IMR-90 (cell line): ENCODE data around the gene C3orf70. TPM values are rescaled to one million over a fixed set of nuclear protein-coding genes. Genes with fewer than 3 reads are reported as not detected.

Experiments used
- ATAC-seq: fragments of 200-7000 bp; cut with Tn5 transposase; 2 replicates; pipeline ENCODE4 v1.9.1; 2020; ENCODE audit warnings: low read depth, mild to moderate bottlenecking, moderate library complexity
- BruUV-seq: library from RNA; stranded (reverse); fragments of 400-500 nt; replicated peaks from 2 replicates; lab custom pipeline; 2021; lab: Mats Ljungman, UMichigan
- CTCF ChIA-PET: fragments of 300-600 bp; formaldehyde crosslinking; extraction: SDS; loops from one replicate; lab custom pipeline; 2021; ENCODE audit warnings: antibody characterized with exemption; lab: Yijun Ruan, JAX
- POLR2A ChIA-PET: fragments of 300-600 bp; sonication (Branson Sonifier 250); formaldehyde crosslinking; loops from one replicate; lab custom pipeline; 2022; ENCODE audit warnings: antibody characterized with exemption; ENCODE audit not compliant: unreplicated experiment; lab: Charles Lee
- DNase-seq: peaks from one replicate; pipeline ENCODE4 v3.0.0; 2013
- H2AFZ ChIP-seq: replicated peaks from 2 replicates; pipeline ENCODE3; 2013; ENCODE audit warnings: low read length, mild to moderate bottlenecking; ENCODE audit not compliant: poor library complexity
- H2AK5ac ChIP-seq: 2 replicates; pipeline ENCODE4 v1.6.1; 2013; ENCODE audit warnings: low read depth, low read length, inconsistent platforms
- H2AK9ac ChIP-seq: replicated peaks from 2 replicates; pipeline ENCODE3; 2013; ENCODE audit warnings: mild to moderate bottlenecking, low read depth, low read length, moderate library complexity; ENCODE audit not compliant: poor library complexity
- H2BK120ac ChIP-seq: 2 replicates; pipeline ENCODE4 v1.6.1; 2013; ENCODE audit warnings: low read depth, low read length, inconsistent platforms
- H2BK15ac ChIP-seq: 3 replicates; pipeline ENCODE4 v1.6.1; 2013; ENCODE audit warnings: low read depth, low read length, inconsistent platforms
- H2BK20ac ChIP-seq: 2 replicates; pipeline ENCODE4 v1.6.1; 2013; ENCODE audit warnings: low read depth, mild to moderate bottlenecking, inconsistent platforms, low read length, moderate library complexity
- H2BK5ac ChIP-seq: 2 replicates; pipeline ENCODE4 v1.6.1; 2013; ENCODE audit warnings: mild to moderate bottlenecking, low read depth, low read length, inconsistent platforms; ENCODE audit not compliant: poor library complexity, severe bottlenecking
- H3K14ac ChIP-seq: replicated peaks from 2 replicates; pipeline ENCODE4 v1.6.1; 2013; ENCODE audit warnings: low read depth, low read length, inconsistent platforms
- H3K18ac ChIP-seq: 2 replicates; pipeline ENCODE4 v1.6.1; 2013; ENCODE audit warnings: low read depth, low read length, control low read depth
- H3K23ac ChIP-seq: 2 replicates; pipeline ENCODE4 v1.6.1; 2013; ENCODE audit warnings: low read depth, low read length, inconsistent platforms
- H3K27ac ChIP-seq: 2 replicates; pipeline ENCODE4 v1.5.1; 2013; ENCODE audit warnings: mild to moderate bottlenecking, control low read depth, low read length; ENCODE audit not compliant: insufficient read depth
- H3K27me3 ChIP-seq: 2 replicates; pipeline ENCODE4 v1.6.1; 2013; ENCODE audit warnings: low read length; ENCODE audit not compliant: control insufficient read depth, insufficient read depth
- H3K36me3 ChIP-seq: 2 replicates; pipeline ENCODE4 v1.6.1; 2013; ENCODE audit warnings: low read length, mixed read lengths; ENCODE audit not compliant: control insufficient read depth, insufficient read depth
- H3K4ac ChIP-seq: 2 replicates; pipeline ENCODE4 v1.6.1; 2013; ENCODE audit warnings: low read depth, low read length, inconsistent platforms
- H3K4me1 ChIP-seq: 2 replicates; pipeline ENCODE4 v1.6.1; 2013; ENCODE audit warnings: low read length, mixed read lengths; ENCODE audit not compliant: control insufficient read depth, insufficient read depth
- H3K4me2 ChIP-seq: 2 replicates; pipeline ENCODE4 v1.6.1; 2013; ENCODE audit warnings: low read depth, mild to moderate bottlenecking, control low read depth, low read length, moderate library complexity
- H3K4me3 ChIP-seq: 2 replicates; pipeline ENCODE4 v1.5.1; 2013; ENCODE audit warnings: low read depth, mild to moderate bottlenecking, control low read depth, low read length, moderate library complexity; ENCODE audit not compliant: insufficient read depth
- H3K56ac ChIP-seq: 2 replicates; pipeline ENCODE4 v1.6.1; 2013; ENCODE audit warnings: low read length, inconsistent platforms; ENCODE audit not compliant: insufficient read depth; ENCODE audit errors: extremely low read depth
- H3K79me1 ChIP-seq, 2 experiments: 2 replicates each; pipeline ENCODE4 v1.6.1; 2013; ENCODE audit warnings: low read length in 2 of 2, inconsistent platforms in 1 of 2, low read depth in 1 of 2
- H3K9ac ChIP-seq: 2 replicates; pipeline ENCODE4 v1.6.1; 2013; ENCODE audit warnings: low read depth, low read length, control low read depth
- H3K9me1 ChIP-seq: 2 replicates; pipeline ENCODE4 v1.6.1; 2013; ENCODE audit warnings: low read length, inconsistent platforms; ENCODE audit not compliant: insufficient read depth
- H3K9me3 ChIP-seq: 2 replicates; pipeline ENCODE4 v1.6.1; 2013; ENCODE audit warnings: low read length; ENCODE audit not compliant: control insufficient read depth, insufficient read depth
- H4K20me1 ChIP-seq: 2 replicates; pipeline ENCODE4 v1.6.1; 2013; ENCODE audit warnings: low read length, inconsistent platforms; ENCODE audit not compliant: insufficient read depth
- H4K5ac ChIP-seq: 2 replicates; pipeline ENCODE4 v1.6.1; 2013; ENCODE audit warnings: mild to moderate bottlenecking, low read depth, low read length, control low read depth
- H4K8ac ChIP-seq, 2 experiments: 2 replicates each; pipeline ENCODE4 v1.6.1; 2013; ENCODE audit warnings: low read depth in 2 of 2, low read length in 2 of 2, control low read depth in 1 of 2, inconsistent platforms in 1 of 2
- H4K91ac ChIP-seq: 2 replicates; pipeline ENCODE4 v1.6.1; 2013; ENCODE audit warnings: low read depth, low read length, inconsistent platforms; ENCODE audit not compliant: insufficient read depth
- CEBPB ChIP-seq: IDR thresholded peaks from 2 replicates; pipeline ENCODE4 v1.6.1; 2012; ENCODE audit warnings: low read depth, low read length, improper control_type of control experiment
- CHD1 ChIP-seq: IDR thresholded peaks from 2 replicates; pipeline ENCODE4 v1.6.1; 2012; ENCODE audit warnings: low read depth, low read length, improper control_type of control experiment
- ELK1 ChIP-seq: fragments of 150-350 bp; IDR thresholded peaks from 2 replicates; pipeline ENCODE4 v1.6.1; 2016; ENCODE audit warnings: low read depth, mild to moderate bottlenecking, low read length, moderate library complexity, borderline replicate concordance
- FOS ChIP-seq: fragments of 150-350 bp; IDR thresholded peaks from 2 replicates; pipeline ENCODE4 v1.6.1; 2016; ENCODE audit warnings: low read depth, low read length
- MAFK ChIP-seq: IDR thresholded peaks from 2 replicates; pipeline ENCODE4 v1.6.1; 2012; ENCODE audit warnings: low read depth, low read length, improper control_type of control experiment
- MAZ ChIP-seq: IDR thresholded peaks from 2 replicates; pipeline ENCODE4 v1.6.1; 2012; ENCODE audit warnings: low read depth, mild to moderate bottlenecking, low read length, improper control_type of control experiment, moderate library complexity, borderline replicate concordance
- MXI1 ChIP-seq: IDR thresholded peaks from 2 replicates; pipeline ENCODE4 v1.6.1; 2012; ENCODE audit warnings: low read depth, mild to moderate bottlenecking, low read length, moderate library complexity, borderline replicate concordance
- NFE2L2 ChIP-seq: fragments of 150-350 bp; IDR thresholded peaks from 2 replicates; pipeline ENCODE4 v1.6.1; 2016; ENCODE audit warnings: low read depth, mild to moderate bottlenecking, low read length
- POLR2A ChIP-seq: IDR thresholded peaks from 2 replicates; pipeline ENCODE4 v1.6.1; 2012; ENCODE audit warnings: mild to moderate bottlenecking, low read depth, low read length
- RAD21 ChIP-seq: IDR thresholded peaks from 2 replicates; pipeline ENCODE4 v1.6.1; 2012; ENCODE audit warnings: low read length, improper control_type of control experiment
- RFX5 ChIP-seq: IDR thresholded peaks from 2 replicates; pipeline ENCODE4 v1.8.0; 2012; ENCODE audit warnings: low read depth, mild to moderate bottlenecking, low read length, moderate library complexity
- SMC3 ChIP-seq: fragments of 150-350 bp; IDR thresholded peaks from 2 replicates; pipeline ENCODE4 v1.6.1; 2016; ENCODE audit warnings: low read depth, mild to moderate bottlenecking, antibody characterized with exemption, low read length, moderate library complexity
- WGBS, 2 experiments: methylation state at CpG; one replicate each; pipeline versions ENCODE4 v1.1.5 to v1.1.7; 2013; ENCODE audit warnings: missing lambda C conversion rate in 2 of 2; ENCODE audit not compliant: insufficient read length in 1 of 2; ENCODE audit errors: extremely low coverage in 2 of 2; 5-methylcytosine and 5-hydroxymethylcytosine counted together
- dilution Hi-C: fragments of 300-500 bp; cut with HindIII; formaldehyde crosslinking; loops from one replicate; pipeline ENCODE4 v1.14.3; 2018; ENCODE audit warnings: low sequenced_read_pairs; ENCODE audit not compliant: unreplicated experiment
- in situ Hi-C: fragments of 300-500 bp; cut with MboI; formaldehyde crosslinking; loops from 3 replicates; pipeline ENCODE4 v1.14.3; 2019; ENCODE audit warnings: low sequenced_read_pairs, inconsistent platforms, mixed read lengths
- intact Hi-C: fragments of 100-400 bp; cut with micrococcal nuclease; formaldehyde crosslinking; loops from 2 replicates; pipeline ENCODE4 v1.10.0; 2022
- polyA plus RNA-seq, 3 experiments: library from polyadenylated mRNA; depleted of rRNA; stranded (reverse); fragments of >200 nt; gene quantifications; 2 replicates each; pipeline ENCODE4 v1.2.3, GENCODE V29; 2012; ENCODE audit warnings: low replicate concordance in 1 of 3
- total RNA-seq: library from RNA; depleted of rRNA; stranded (reverse); fragments of >200 nt; gene quantifications from 2 replicates; pipeline ENCODE4 v1.2.3, GENCODE V29; 2012

C3orf70 gene
- total and polyA plus RNA-seq, 2 of the 4 experiments (the other 2 are of a cell fraction): 0.96 to 1.8 TPM

- CTCF ChIA-PET: no interaction called here
- no peaks in the 10 kb centered on the region for H4K20me1 ChIP-seq
- H3K27me3 ChIP-seq: peaks cover 39% of the 10 kb centered on the region
- H3K9ac ChIP-seq: no peak overlapping the region
- no TSS peak for BruUV-seq
- H2BK20ac ChIP-seq: no peak overlapping the region
- H3K4ac ChIP-seq: no peak overlapping the region; the same call in 1 of the 2 replicates
- H2AFZ ChIP-seq: peak overlapping the region; percentile 64
- H4K91ac ChIP-seq: no peak overlapping the region
- no peaks in the 10 kb centered on the region; the same call in 1 of the 2 replicates for H3K4me1 ChIP-seq
- DNase-seq: no peak
- no peak overlapping the region for H2BK120ac ChIP-seq
- in situ Hi-C loops (no loop called here), dilution Hi-C loops (no loop called here), intact Hi-C loops (no loop called here)
- H2BK15ac ChIP-seq: no peak overlapping the region
- H3K9me3 ChIP-seq: no peaks in the 10 kb centered on the region
- peak overlapping the region; percentile 15 for H2AK9ac ChIP-seq
- no peak overlapping the region for H3K4me2 ChIP-seq
- WGBS, 2 experiments: 83 to 100% methylated on average over 1 to 11 of the region's 16 CpGs
- peaks cover 5% of the 10 kb centered on the region for H3K9me1 ChIP-seq
- H3K56ac ChIP-seq: no peak overlapping the region
- peak overlapping the region; percentile 23 for H3K23ac ChIP-seq
- H4K5ac ChIP-seq: no peak overlapping the region
- no peak overlapping the region for H3K14ac ChIP-seq
- no peak overlapping the region for H3K4me3 ChIP-seq
- ATAC-seq: no peak
- H3K18ac ChIP-seq: no peak overlapping the region
- POLR2A ChIA-PET: no interaction called here
- no peaks in the 10 kb centered on the region for H3K36me3 ChIP-seq
- peak overlapping the region; percentile 53 for H2BK5ac ChIP-seq
- H3K27ac ChIP-seq: no peak overlapping the region
- TF ChIP-seq CEBPB (no peak), ELK1 (no peak), MAZ (no peak), RFX5 (no peak), RAD21 (no peak), CHD1 (no peak), MXI1 (no peak), POLR2A (no peak), MAFK (no peak), FOS (no peak), NFE2L2 (no peak), SMC3 (no peak)
- no peaks in the 10 kb centered on the region for H3K79me1 ChIP-seq
- H2AK5ac ChIP-seq: no peak overlapping the region
- H4K8ac ChIP-seq: no peak overlapping the region
Measured at GRCh38 chr3:185153861-185154629, 1.2 kb upstream of the C3orf70 start.
